Omental fat pad (tissue), 4 donors: ENCODE results near the gene CATSPER4. TPM values are rescaled to one million over a fixed set of nuclear protein-coding genes. Genes with fewer than 3 reads are reported as not detected.
"Not testable (repeated sequence)": the region's sequence is repeated elsewhere in the genome, so short reads cannot be mapped to it uniquely, and the experiment has no call there.

Experiments used
- ATAC-seq: fragments of 150-250 bp; one replicate; pipeline ENCODE4 v1.9.1; 2016; ENCODE audit warnings: mild to moderate bottlenecking, moderate library complexity; ENCODE audit not compliant: low FRiP score
- DNase-seq: peaks from one replicate; pipeline ENCODE4 v3.0.0-alpha.2; 2019; ENCODE audit warnings: low spot score
- total RNA-seq, 4 donors: library from RNA; depleted of rRNA; stranded (reverse); fragments of >200 nt; gene quantifications; one replicate each; pipeline ENCODE4 v1.1.0, GENCODE V29; 2016
- TF ChIP-seq, protein P1 (sequence below), 3 donors: fragments of 450-650 bp; IDR thresholded peaks; one replicate each; pipeline ENCODE4 v1.5.1; 2016 to 2017; ENCODE audit warnings: antibody characterized with exemption in 3 of 3, mild to moderate bottlenecking in 3 of 3, moderate library complexity in 2 of 3

CATSPER4 gene
- total RNA-seq, 4 donors from 2014 or later = not detected

DNA sequence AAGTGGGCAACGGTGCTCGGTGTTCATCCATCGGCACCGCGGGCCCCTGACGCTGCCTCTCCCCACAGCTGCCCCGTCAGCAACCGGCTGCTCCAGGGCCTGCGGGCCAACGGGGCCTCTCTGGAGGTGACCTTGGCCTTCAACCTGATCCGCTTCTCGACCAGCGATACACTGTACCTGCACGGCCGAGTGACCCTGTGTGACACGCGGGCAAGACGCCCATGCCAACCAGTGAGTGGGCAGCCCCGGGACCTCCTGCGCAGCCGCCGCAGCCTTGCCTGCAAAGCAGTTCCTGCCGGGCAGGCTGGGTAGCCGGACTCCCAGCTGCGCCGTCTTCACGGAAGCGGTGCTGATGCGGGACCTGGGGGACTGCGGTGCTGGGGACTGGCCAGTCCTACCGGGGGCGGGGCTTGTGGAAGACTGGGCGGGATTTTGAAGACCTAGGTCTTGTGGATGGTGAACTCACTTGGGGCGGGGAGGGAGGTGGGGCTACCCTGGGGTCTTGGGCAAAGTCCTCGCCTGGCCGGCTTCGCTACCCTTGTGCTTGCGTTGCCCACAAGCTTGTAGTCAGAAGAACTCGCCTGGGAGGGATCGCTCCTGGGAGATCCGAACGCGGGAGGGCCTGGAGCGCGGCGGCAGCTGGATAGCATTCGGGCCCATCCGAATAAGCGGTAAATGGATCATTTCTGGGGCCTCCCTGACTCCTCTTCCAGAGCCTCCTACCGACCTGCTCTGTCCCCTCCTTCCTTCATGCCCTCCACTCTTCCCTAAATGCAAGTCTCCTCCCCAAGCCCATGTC, 34.8 kb downstream of the CATSPER4 start:
- peak; percentile 80 for ATAC-seq
- TF ChIP-seq, protein P1, sequence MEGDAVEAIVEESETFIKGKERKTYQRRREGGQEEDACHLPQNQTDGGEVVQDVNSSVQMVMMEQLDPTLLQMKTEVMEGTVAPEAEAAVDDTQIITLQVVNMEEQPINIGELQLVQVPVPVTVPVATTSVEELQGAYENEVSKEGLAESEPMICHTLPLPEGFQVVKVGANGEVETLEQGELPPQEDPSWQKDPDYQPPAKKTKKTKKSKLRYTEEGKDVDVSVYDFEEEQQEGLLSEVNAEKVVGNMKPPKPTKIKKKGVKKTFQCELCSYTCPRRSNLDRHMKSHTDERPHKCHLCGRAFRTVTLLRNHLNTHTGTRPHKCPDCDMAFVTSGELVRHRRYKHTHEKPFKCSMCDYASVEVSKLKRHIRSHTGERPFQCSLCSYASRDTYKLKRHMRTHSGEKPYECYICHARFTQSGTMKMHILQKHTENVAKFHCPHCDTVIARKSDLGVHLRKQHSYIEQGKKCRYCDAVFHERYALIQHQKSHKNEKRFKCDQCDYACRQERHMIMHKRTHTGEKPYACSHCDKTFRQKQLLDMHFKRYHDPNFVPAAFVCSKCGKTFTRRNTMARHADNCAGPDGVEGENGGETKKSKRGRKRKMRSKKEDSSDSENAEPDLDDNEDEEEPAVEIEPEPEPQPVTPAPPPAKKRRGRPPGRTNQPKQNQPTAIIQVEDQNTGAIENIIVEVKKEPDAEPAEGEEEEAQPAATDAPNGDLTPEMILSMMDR (IDR thresholded peaks at IDR 0.05) = no peak
- DNase-seq = peak; percentile 55

DNA sequence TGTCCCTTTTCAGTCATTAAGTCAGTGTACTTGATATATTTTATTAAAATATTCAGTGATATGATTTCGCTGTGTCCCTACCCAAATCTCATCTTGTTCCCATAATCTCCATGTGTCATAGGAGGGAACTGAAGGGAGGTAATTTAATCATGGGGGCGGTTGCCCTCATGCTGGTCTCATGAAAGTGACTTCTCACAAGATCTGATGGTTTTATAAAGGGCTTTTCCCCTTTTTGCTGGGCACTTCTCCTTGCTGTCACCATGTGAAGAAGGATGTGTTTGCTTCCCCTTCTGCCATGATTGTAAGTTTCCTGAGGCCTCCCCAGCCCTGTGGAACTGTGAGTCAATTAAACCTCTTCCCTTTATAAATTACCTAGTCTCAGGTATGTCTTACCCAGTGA, 40.3 kb downstream of the CATSPER4 start:
- not testable (repeated sequence) for ATAC-seq, DNase-seq

- ATAC-seq (peak; percentile 99), DNase-seq (peak; percentile 94)
- TF ChIP-seq, protein P1 (IDR thresholded peaks at IDR 0.05) = peak in 1 of 3 donors; percentile 34
Observed at GRCh38 chr1:26233903-26234643, 43.7 kb downstream of the CATSPER4 start, which contains the start of gene CEP85. Gene CEP85 (plus strand): TSS chr1:26234200. CDS start chr1:26239784, 5,584 bp downstream.

DNA sequence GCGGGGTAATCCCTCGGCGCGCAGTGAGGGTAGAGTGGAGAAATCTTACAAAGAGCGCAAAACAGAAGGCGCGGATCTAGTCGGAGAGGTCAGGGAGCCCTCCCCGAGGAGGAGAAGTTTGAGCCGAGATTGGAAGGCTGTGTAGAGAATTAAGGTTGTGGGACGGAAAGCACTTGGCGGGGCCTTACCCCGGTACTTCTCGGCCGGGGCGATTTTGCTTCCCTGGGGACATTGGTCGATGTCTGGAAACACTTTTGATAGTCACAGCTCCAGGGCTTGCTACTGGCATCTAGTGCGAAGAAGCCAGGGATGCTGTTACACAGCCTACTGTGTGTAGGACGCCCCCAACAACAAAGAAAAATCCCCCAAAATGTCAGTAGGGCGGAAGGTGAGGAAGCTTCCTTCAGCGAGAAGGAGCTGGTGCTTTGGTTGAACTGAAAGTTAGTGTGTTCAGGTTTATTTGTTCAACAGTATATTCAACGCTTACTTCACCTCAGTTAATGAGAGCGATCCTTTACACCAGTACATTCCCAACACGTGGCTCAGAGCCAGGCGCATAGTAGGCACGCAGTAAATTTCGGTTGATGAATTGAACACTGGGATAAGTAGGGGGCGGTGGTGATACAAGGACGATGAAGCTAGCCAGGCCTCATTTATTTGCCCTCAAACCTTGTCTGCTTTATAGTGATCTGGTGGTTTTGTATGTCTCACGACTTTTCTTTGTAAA, 44.4 kb downstream of the CATSPER4 start:
- ATAC-seq (no peak), DNase-seq (no peak)
- TF ChIP-seq, protein P1 (IDR thresholded peaks at IDR 0.05) = no peak

DNA sequence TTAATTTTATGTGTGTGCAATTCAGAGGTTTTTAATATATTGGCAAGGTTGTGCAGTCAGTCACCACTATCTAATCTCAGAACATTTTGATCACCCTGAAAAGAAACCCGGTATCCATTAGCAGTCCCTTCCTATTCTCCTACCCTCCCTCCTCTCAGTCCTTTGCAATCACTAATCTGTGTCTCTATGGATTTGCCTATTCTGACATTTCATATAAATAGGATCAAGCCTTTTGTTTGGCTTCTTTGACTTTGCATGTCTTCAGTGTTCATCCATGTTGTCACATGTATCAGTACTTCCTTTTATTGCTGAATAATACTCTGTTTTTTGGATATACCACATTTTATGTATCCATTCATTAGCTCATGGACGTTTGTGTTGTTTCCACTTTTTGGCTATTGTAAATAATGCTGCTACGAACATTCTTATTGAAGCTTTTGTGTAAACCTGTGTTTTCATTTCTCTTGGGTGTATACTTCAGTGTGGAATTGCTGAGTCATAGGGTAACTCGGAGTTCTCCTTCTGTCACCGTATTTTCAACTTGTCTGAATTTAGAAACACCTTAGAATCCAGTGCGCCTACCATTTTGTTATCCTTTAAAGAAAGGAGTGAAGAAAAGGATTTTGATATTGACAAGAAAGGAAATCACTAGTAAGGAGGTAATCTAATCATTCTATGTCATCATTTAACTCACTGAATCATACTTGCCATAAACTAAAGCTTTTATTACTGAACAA, 47.0 kb downstream of the CATSPER4 start:
- TF ChIP-seq, protein P1 (IDR thresholded peaks at IDR 0.05) = no peak
- no peak for DNase-seq

DNA sequence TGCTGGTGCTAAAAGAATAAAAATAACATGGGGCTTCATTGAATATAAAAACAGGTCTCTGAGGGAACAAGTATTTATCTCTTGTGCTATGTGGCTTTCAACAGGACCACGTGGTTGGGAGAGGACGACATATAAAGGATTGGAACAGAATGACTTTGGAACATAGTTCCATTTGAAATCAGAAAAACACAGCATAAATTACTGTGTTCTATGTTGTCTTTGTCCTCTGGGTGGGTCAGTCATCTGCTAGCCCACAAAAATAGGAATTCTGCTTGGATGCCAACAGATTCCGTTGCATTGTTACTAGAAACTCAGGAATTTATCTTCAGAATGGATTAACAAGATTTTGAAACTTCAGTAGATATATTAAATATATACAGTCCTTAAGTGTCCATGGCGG, 49.5 kb downstream of the CATSPER4 start:
- TF ChIP-seq, protein P1 (IDR thresholded peaks at IDR 0.05) = no peak

More for the DNA sequence above, 47.0 kb downstream of the CATSPER4 start:
- no peak for ATAC-seq

More for the DNA sequence above, 49.5 kb downstream of the CATSPER4 start:
- DNase-seq (no peak), ATAC-seq (no peak)

Other genes starting within 250 kb of the CATSPER4 start
- gene PAFAH2, start 192.5 kb upstream of the CATSPER4 start, total RNA-seq = 1 to 10 TPM; 5.3 to 9.8 (median 8.2) TPM
- under 1 TPM in 1 of 4 donors, not detected in 3; 0.65 TPM for gene EXTL1, start 168.8 kb upstream of the CATSPER4 start, total RNA-seq
- 1 to 10 TPM in 1 of 4 donors, under 1 TPM in 1, not detected in 2; 0.36 to 1.7 TPM for gene SLC30A2, start 144.5 kb upstream of the CATSPER4 start, total RNA-seq
- under 1 TPM in 2 of 4 donors, not detected in 2; 0.60 to 0.74 TPM for gene TRIM63, start 123.0 kb upstream of the CATSPER4 start, total RNA-seq
- 1 to 10 TPM; 3.2 to 7.6 (median 4.6) TPM for gene PDIK1L, start 78.8 kb upstream of the CATSPER4 start, total RNA-seq
- gene FAM110D, start 31.5 kb upstream of the CATSPER4 start, total RNA-seq = 10 to 100 TPM in 2 of 4 donors, 1 to 10 TPM in 2; 4.6 to 20.5 (median 13.2) TPM
- not detected for gene C1orf232, start 21.6 kb upstream of the CATSPER4 start, total RNA-seq
- 10 to 100 TPM; 18.4 to 64.1 (median 42.5) TPM for gene ZNF593, start 20.7 kb upstream of the CATSPER4 start, total RNA-seq
- gene ZNF593OS, start 18.8 kb upstream of the CATSPER4 start, total RNA-seq = not detected
- 1 to 10 TPM in 2 of 4 donors, under 1 TPM in 2; 0.75 to 6.0 (median 1.3) TPM for gene CNKSR1, start 13.1 kb upstream of the CATSPER4 start, total RNA-seq
- gene CEP85, start 43.6 kb downstream of the CATSPER4 start, total RNA-seq = 1 to 10 TPM; 4.3 to 6.1 (median 5.3) TPM
- 100 to 1,000 TPM in 1 of 4 donors, 10 to 100 TPM in 3; 42.4 to 124 (median 82.4) TPM for gene SH3BGRL3, start 89.5 kb downstream of the CATSPER4 start, total RNA-seq
- 10 to 100 TPM; 12.2 to 23.8 (median 17.7) TPM for gene UBXN11, start 116.0 kb downstream of the CATSPER4 start, total RNA-seq
- 100 to 1,000 TPM in 1 of 4 donors, 10 to 100 TPM in 1, 1 to 10 TPM in 1, not detected in 1; 4.3 to 227 (median 13.2) TPM for gene CD52, start 127.4 kb downstream of the CATSPER4 start, total RNA-seq
- gene CRYBG2, start 163.5 kb downstream of the CATSPER4 start, total RNA-seq = not detected
- gene ZNF683, start 182.1 kb downstream of the CATSPER4 start, total RNA-seq = not detected
- gene LIN28A, start 220.2 kb downstream of the CATSPER4 start, total RNA-seq = not detected
- gene DHDDS, start 241.7 kb downstream of the CATSPER4 start, total RNA-seq = 100 to 1,000 TPM in 1 of 4 donors, 10 to 100 TPM in 3; 44.9 to 117 (median 82.8) TPM